HCEC 1CT (cell line): ENCODE results near the gene TMEM107.

Experiments
- DNase-seq: peaks from one replicate; pipeline ENCODE4 v3.0.0-alpha.2; 2017

TMEM107 gene

GRCh38 chr17:8161289-8162232, 14.6 kb downstream of the TMEM107 start:
- no peak for DNase-seq

- DNase-seq = no peak
These were observed 15.4 kb downstream of the TMEM107 start for GRCh38 chr17:8160741-8161221.

GRCh38 chr17:8160224-8160577, 16.0 kb downstream of the TMEM107 start:
- DNase-seq = no peak

DNA sequence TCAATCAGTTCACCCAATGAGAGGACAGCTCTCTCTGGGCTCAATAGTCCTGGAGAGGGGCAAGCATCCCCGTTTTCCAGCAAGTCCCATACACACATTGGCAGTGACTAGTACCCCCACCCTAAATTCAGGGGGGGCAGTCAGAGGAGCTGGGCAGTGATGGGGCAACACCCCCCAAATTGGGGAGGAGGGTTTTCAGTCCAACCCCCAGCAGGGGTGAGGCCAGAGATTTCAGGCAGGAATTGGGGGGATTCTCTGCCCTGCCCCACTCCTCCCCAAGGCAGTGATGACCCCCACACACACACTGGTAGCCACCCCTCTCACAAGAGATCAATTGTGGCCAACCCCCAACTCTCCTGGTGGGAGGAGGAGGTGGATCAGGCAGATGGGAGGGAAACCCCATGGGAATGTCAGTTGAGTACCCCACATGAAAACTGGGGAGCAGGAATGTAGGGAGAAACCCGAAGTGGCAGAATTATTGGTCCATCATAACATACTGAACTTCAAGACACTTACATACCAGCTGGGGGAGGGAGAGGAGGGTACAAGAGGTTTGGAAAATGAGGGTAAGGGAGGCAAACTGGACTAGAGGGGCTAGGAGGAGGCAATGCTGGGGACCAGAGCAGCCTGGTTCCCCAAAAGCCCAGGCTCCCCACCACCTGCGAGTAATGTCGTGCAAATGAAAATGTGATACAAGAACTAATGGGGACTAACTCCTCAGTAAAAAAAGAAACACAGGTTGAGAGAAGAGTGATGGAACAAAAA, 16.5 kb downstream of the TMEM107 start:
- DNase-seq = no peak

GRCh38 chr17:8159032-8159400, 17.2 kb downstream of the TMEM107 start:
- DNase-seq = no peak

DNA sequence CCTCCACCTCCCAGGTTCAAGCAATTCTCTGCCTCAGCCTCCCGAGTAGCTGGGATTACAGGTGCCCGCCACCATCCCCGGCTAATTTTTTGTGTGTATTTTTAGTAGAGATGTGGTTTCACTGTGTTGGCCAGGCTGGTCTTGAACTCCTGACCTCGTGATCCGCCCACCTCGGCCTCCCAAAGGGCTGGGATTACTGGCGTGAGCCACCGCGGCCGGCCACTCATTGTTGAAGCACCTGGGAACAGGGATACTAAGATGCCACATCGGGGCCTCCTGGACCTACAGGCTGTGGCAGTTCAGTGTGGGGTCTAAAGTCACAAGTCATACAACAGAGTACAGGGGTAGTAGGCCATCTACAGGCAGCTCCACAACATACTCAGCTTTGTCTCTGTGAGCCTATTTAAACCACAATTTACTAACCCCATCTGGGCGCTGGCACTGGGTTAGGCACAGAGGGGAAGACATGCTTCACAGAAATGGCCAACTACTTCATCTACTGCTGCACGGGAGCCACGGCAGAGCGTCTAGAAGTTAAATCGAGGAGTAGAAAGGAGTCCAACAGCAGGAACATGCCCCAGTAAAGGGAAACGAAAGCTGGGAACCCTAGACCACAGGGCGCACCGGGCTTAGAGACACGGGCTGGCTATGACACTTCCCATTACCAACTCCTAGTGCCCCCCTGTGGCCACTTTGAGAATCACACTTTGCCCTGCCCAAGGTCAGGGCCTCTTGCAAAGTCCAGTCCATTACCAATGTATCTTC, 17.7 kb downstream of the TMEM107 start:
- DNase-seq = peak; percentile 70

GRCh38 chr17:8156246-8156992, 19.8 kb downstream of the TMEM107 start:
- DNase-seq = peak; percentile 100

- DNase-seq = no peak
These were observed 20.3 kb downstream of the TMEM107 start for GRCh38 chr17:8155996-8156245.

DNA sequence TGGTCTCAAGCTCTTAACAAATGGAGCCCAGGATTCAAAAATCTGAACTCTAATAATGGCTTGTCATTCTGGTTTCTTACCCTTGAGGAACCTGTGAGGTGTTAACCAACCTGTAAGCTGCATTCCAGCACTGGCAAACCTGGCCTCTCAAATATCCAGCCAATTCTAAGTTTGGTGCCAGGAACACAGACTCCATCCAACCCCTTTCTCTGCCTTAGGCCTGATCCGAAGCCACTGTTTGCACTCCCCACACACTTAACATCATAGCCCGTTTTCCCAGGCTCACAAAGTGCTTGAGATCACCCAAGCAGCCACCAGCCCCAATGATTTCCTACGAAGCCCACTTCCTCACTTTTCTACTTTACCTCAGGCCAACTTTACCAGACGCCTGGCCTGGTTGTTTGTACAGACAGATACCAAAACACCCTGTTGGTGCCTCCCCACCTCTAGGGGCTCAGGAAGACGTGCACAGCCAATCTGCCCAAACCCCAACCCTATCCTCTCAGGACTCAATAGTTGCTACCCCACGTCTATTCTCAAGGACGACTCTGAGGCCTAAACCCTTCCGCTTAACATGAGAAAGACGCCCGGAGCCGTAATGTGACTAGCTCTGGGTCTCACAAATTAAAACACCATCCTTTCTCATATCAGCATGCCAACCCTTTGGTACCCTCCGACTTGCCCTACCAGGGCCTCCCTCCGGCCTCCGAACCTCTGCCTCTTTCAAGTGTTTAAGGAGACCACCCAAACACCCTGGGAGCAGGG, 20.8 kb downstream of the TMEM107 start:
- DNase-seq = no peak

DNA sequence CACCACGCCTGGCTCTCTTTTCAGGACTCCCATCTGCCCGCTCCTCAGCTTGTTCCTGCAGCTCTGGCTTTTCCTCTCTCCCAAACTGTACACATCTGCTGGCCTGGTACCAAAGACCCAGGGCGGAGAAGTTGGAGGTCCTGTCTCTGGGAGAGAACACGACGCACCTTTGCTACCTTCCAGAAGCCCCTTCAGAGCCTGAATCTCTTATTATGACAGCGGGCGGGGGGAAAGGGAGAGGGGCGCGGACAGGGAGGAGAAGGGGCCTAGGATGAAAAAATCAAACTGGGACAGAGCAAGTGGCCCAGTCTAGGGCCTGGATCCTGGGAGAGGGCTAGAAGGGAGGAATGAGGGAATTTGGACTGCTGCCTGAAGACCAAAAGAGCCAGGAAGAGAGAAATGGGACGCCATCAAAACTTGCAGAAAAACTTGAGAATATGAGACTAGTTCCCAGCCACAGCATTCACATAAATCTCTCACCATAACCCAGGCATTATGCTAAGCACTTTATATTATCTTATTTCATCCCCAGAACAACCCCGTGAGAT, 21.5 kb downstream of the TMEM107 start:
- DNase-seq = no peak

- DNase-seq = peak; percentile 96
These were observed 22.1 kb downstream of the TMEM107 start for GRCh38 chr17:8153957-8154607.

DNA sequence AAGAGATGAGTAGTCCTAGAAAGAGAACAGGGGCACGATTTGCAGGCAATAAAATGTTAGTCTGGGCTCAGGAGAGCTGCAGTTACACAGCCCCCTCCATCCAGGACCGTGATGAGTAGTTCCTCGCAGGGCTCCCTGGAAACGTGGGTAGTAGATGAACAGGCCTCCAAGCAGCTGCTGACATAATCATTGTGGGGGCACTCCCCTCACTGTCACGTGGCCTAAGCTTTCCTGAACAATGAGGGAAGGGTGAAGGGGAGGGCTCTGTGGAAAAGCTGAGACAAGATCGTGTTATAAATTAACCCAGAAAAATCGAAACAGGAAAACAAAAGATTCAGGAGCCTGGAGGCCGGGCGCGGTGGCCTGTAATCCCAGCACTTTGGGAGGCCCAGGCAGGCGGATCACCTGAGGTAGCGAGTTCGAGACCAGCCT, 22.6 kb downstream of the TMEM107 start:
- peak; percentile 93 for DNase-seq

DNA sequence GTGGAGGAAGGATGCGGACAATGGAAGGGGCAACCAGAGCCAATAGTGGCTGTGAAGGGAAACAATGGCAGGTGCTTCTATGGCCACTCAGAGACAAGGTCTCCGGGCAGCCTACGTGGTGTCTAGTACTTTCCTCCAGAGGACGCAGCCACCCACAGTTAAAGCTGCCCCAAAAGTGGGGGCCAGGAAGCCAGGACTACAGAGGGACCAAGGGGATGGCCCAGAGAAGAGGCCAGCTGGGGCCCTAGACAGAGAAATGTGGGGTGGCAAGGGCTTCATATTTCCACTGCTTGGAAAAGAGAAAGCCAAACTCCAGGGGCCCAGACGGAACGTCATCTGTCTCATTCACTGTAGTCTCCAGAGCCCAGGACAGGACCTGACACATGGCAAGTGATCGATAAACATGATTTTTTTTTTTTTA, 23.1 kb downstream of the TMEM107 start:
- no peak for DNase-seq

- DNase-seq = peak; percentile 97
These were observed 23.9 kb downstream of the TMEM107 start, which contains the start of gene PER1 for GRCh38 chr17:8152112-8152775. PER1 (minus strand) TSS chr17:8152404; CDS start chr17:8150706, 1,698 bp downstream.

DNA sequence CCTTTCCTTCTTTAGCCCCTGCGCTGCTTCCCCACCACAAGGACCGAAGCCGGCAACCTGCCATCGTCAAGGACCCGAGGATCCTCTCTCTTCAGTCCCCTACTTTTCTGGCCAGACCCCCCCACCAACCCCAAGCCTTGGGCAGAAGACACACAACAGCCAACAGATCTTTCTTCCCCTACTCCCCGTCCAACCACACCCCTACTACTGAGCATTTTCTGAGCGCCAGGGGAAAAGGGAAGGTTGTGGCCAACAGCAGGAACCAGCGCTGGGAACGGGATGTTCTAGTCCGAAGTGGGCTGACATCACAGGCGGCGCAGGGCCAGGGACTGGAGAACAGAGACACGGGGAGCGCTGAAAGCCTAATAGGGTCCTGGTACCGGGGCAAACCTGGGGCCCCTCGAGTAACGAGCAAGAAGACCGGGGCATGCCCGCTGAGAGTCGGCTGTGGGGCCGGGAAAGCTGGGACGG, 24.5 kb downstream of the TMEM107 start:
- peak; percentile 61 for DNase-seq

- peak; percentile 85 for DNase-seq
These were observed 25.0 kb downstream of the TMEM107 start for GRCh38 chr17:8151120-8151640.

- no peak for DNase-seq
These were observed 25.7 kb downstream of the TMEM107 start for GRCh38 chr17:8150194-8151119.

DNA sequence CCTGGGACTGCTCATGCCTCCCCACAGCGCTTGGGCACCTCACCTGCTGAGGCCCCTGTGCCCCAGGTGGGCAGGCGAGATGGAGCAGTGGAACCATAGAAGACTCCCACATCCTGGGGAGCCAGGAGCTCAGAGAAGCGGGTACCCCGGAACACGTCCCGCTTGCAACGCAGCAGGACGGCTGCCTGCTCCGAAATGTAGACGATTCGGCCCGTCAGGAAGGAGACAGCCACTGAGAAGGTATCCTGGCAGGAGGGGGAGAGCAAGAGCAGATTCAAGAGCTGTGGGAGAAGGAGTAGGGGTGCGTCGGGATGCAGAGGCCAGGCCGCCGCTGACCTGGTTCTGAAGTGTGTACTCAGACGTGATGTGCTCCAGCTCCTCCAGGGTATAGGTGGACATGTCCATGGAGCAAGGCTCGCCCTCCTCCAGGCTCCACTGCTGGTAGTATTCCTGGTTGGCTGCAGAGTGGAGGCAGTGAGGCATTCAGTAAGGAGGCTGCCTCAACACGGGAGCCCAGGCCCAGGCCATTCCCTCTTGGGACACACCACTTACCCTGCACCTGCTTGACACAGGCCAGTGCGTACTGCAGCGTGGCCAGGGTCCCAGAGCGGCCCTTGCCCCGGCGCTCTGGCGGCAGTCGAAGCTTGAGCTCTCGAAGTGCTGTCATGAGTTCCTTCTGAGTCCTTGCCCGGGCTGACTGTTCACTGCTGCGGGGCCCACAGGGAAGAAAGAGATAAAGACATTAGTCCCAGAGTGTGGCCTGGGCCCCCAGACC, 26.6 kb downstream of the TMEM107 start:
- DNase-seq = no peak
